Effector CD8-positive, alpha-beta T cell (primary cell): ENCODE measurements around the gene SLC5A4.
"Not testable (repeated sequence)": the region's sequence is repeated elsewhere in the genome, so short reads cannot be mapped to it uniquely, and the experiment has no call there.

Source experiments
- DNase-seq: peaks from one replicate; lab custom pipeline; 2025; lab: John Stamatoyannopoulos, UW
- total RNA-seq, 4 experiments: gene quantifications; one replicate each; lab custom pipeline; 2026; lab: John Stamatoyannopoulos, UW

SLC5A4 gene
- total RNA-seq, result 0 reads per million in 4 experiments

- DNase-seq, result no peak
Measured at GRCh38 chr22:32255217-32255616, at the start of gene SLC5A4. Gene SLC5A4, minus strand, starts transcription at chr22:32255347. Its CDS starts 18 bp downstream, at chr22:32255329.

- DNase-seq, result not testable (repeated sequence)
Measured at GRCh38 chr22:32293921-32294320, 38.8 kb upstream of the SLC5A4 start.

- no peak for DNase-seq
Measured at GRCh38 chr22:32286290-32286840, 31.2 kb upstream of the SLC5A4 start.

GRCh38 chr22:32281072-32281471, 25.9 kb upstream of the SLC5A4 start:
- no peak for DNase-seq

- not testable (repeated sequence) for DNase-seq
Measured at GRCh38 chr22:32275353-32275752, 20.2 kb upstream of the SLC5A4 start.

GRCh38 chr22:32271389-32271788, 16.2 kb upstream of the SLC5A4 start:
- DNase-seq, result no peak

- no peak for DNase-seq
Measured at GRCh38 chr22:32270641-32271369, 15.7 kb upstream of the SLC5A4 start.

GRCh38 chr22:32269316-32269715, 14.2 kb upstream of the SLC5A4 start:
- no peak for DNase-seq

- DNase-seq, result no peak
Measured at GRCh38 chr22:32267011-32267410, 11.9 kb upstream of the SLC5A4 start.

GRCh38 chr22:32265882-32266767, 11.0 kb upstream of the SLC5A4 start:
- peak; percentile 50 for DNase-seq

GRCh38 chr22:32263678-32264077, 8.5 kb upstream of the SLC5A4 start:
- DNase-seq, result not testable (repeated sequence)

GRCh38 chr22:32261306-32261705, 6.2 kb upstream of the SLC5A4 start:
- no peak for DNase-seq

GRCh38 chr22:32258791-32259190, 3.6 kb upstream of the SLC5A4 start:
- DNase-seq, result no peak

GRCh38 chr22:32255726-32256125, 579 bp upstream of the SLC5A4 start:
- DNase-seq, result no peak

- DNase-seq, result no peak
Measured at GRCh38 chr22:32249231-32249630, 5.9 kb downstream of the SLC5A4 start.

- DNase-seq, result no peak
Measured at GRCh38 chr22:32248276-32248675, 6.9 kb downstream of the SLC5A4 start.

- DNase-seq, result no peak
Measured at GRCh38 chr22:32246166-32246565, 9.0 kb downstream of the SLC5A4 start.

GRCh38 chr22:32245042-32245441, 10.1 kb downstream of the SLC5A4 start:
- DNase-seq, result no peak

GRCh38 chr22:32244547-32244946, 10.6 kb downstream of the SLC5A4 start:
- DNase-seq, result no peak

GRCh38 chr22:32240461-32240860, 14.7 kb downstream of the SLC5A4 start:
- no peak for DNase-seq

- DNase-seq, result no peak
Measured at GRCh38 chr22:32237906-32238305, 17.2 kb downstream of the SLC5A4 start.

GRCh38 chr22:32236970-32237369, 18.2 kb downstream of the SLC5A4 start:
- no peak for DNase-seq

- no peak for DNase-seq
Measured at GRCh38 chr22:32233091-32233490, 22.1 kb downstream of the SLC5A4 start.
